DND-41 (cell line): ENCODE results near the gene PAM16.

Experiments
- EZH2 ChIP-seq: IDR thresholded peaks from 3 replicates; pipeline ENCODE4 v1.6.1; 2012; ENCODE audit warnings: borderline replicate concordance, low read depth, mild to moderate bottlenecking, moderate library complexity, low read length, inconsistent platforms; ENCODE audit not compliant: severe bottlenecking
- TF ChIP-seq, protein P1 (sequence below): IDR thresholded peaks from 2 replicates; pipeline ENCODE4 v1.5.1; 2012; ENCODE audit warnings: borderline replicate concordance, low read length, moderate library complexity, mild to moderate bottlenecking; ENCODE audit not compliant: poor library complexity, severe bottlenecking; ENCODE audit errors: extremely low read depth

DNA sequence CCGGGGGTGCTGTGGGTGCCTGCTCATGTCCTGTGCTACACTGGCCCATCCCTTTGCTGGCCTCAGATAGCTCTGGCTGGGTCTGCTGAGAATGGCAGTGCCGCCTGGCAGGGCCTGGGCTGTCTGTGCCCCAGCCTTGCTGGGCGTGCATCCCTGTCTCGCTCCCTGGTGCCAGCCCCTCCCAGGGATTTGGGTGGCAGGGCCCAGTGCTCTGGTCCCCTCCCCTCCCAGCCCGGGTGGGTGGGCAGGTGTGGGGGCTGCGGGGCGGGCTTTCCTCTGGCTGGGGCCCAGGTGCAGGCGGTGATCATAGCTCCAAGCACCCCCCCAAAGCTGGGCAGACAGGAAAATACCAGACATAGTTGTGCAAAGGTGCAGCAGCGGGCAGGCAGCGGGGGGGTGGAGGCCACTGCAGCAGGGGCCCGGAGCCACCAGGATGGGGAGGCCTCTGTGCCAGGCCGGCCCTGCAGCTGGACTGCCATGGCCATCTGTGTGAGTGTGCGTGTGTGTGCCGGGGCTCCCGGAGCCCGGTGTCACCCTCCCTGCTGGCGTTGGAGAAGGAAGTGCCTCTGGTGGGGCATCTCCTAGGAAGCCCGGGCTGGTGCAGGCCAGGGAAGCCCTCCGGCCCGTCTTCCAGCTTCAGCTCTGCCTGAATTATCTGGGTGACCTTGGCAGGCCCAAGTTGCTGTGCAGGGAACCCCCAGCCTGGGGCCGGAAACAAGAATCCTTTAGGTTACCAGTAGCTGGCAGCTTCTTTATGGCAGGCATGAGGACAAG, 27.9 kb downstream of the PAM16 start:
- TF ChIP-seq, protein P1, sequence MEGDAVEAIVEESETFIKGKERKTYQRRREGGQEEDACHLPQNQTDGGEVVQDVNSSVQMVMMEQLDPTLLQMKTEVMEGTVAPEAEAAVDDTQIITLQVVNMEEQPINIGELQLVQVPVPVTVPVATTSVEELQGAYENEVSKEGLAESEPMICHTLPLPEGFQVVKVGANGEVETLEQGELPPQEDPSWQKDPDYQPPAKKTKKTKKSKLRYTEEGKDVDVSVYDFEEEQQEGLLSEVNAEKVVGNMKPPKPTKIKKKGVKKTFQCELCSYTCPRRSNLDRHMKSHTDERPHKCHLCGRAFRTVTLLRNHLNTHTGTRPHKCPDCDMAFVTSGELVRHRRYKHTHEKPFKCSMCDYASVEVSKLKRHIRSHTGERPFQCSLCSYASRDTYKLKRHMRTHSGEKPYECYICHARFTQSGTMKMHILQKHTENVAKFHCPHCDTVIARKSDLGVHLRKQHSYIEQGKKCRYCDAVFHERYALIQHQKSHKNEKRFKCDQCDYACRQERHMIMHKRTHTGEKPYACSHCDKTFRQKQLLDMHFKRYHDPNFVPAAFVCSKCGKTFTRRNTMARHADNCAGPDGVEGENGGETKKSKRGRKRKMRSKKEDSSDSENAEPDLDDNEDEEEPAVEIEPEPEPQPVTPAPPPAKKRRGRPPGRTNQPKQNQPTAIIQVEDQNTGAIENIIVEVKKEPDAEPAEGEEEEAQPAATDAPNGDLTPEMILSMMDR, result no peak
- TF ChIP-seq EZH2, result no peak
